Aorta (tissue), 5 donors: Measurements from ENCODE around the gene CRB1. TPM values are rescaled to one million over a fixed set of nuclear protein-coding genes. Genes with fewer than 3 reads are reported as not detected.

Experiments used
- ATAC-seq: fragments of 200-7000 bp; cut with Tn5 transposase; one replicate; pipeline ENCODE4 v1.9.1; 2022; ENCODE audit warnings: moderate library complexity; ENCODE audit not compliant: low FRiP score
- DNase-seq, 2 donors: peaks; one replicate each; pipeline ENCODE4 v3.0.0-alpha.2; 2020
- H3K27ac ChIP-seq, 2 donors: one replicate each; pipeline ENCODE4 v1.5.1; 2013; ENCODE audit warnings: low read length in 2 of 2, mild to moderate bottlenecking in 2 of 2, moderate library complexity in 2 of 2, control low read depth in 1 of 2, inconsistent platforms in 1 of 2, low read depth in 1 of 2
- H3K27me3 ChIP-seq, 2 donors: one replicate each; pipeline ENCODE4 v1.6.1; 2013; ENCODE audit warnings: control low read depth in 1 of 2, low read length in 1 of 2, mild to moderate bottlenecking in 1 of 2, moderate library complexity in 1 of 2; ENCODE audit not compliant: insufficient read depth in 2 of 2, control insufficient read depth in 1 of 2
- H3K36me3 ChIP-seq, 2 donors: one replicate each; pipeline ENCODE4 v1.6.1; 2013; ENCODE audit warnings: control low read depth in 1 of 2, low read length in 1 of 2, mild to moderate bottlenecking in 1 of 2; ENCODE audit not compliant: insufficient read depth in 2 of 2, control insufficient read depth in 1 of 2
- H3K4me1 ChIP-seq, 2 donors: one replicate each; pipeline ENCODE4 v1.6.1; 2013; ENCODE audit warnings: low read length in 2 of 2, control low read depth in 1 of 2, mild to moderate bottlenecking in 1 of 2, moderate library complexity in 1 of 2; ENCODE audit not compliant: insufficient read depth in 2 of 2, control insufficient read depth in 1 of 2
- H3K4me3 ChIP-seq, 2 donors: one replicate each; pipeline ENCODE4 v1.5.1; 2013; ENCODE audit warnings: low read length in 2 of 2, control low read depth in 1 of 2, mild to moderate bottlenecking in 1 of 2
- H3K9me3 ChIP-seq: one replicate; pipeline ENCODE4 v1.6.1; 2013; ENCODE audit warnings: mild to moderate bottlenecking, low read length; ENCODE audit not compliant: control insufficient read depth
- WGBS, 2 donors: extraction: QIAGEN DNeasy Blood & Tissue Kit; methylation state at CpG; one replicate each; pipeline ENCODE4 v1.1.7; 2013; 5-methylcytosine and 5-hydroxymethylcytosine counted together
- intact Hi-C, 2 donors: fragments of 100-400 bp; cut with DNase I; formaldehyde crosslinking; loops; one replicate each; pipeline versions ENCODE4 v1.14.2 to v1.15.0; 2022
- polyA plus RNA-seq, 2 donors: library from polyadenylated mRNA; stranded (reverse); fragments of 200-250 nt; gene quantifications; one replicate each; pipeline ENCODE4 v1.2.3, GENCODE V29; 2013
- total RNA-seq, 2 donors: library from RNA; stranded (reverse); fragmentation: NEBNext Ultra II Directional; extraction: Animal tissue kit (Norgen Biotek cat#: 25700); gene quantifications; one replicate each; pipeline ENCODE4 v1.2.1, GENCODE V29; 2021
- donor health status: healthy with polysubstance abuse.
- donor health status: Bipolar disorder and iron deficiency.
- donor health status: DM: no; HTN: no; CAD: no.
- donor health status: DM: no; HTN: no; CAD: no.
- donor health status: DM: yes; HTN: yes; CAD: no.

CRB1 gene
- total and polyA plus RNA-seq, 4 donors, result under 0.01 to 0.16 (median 0.15) TPM; not detected in 1

DNA sequence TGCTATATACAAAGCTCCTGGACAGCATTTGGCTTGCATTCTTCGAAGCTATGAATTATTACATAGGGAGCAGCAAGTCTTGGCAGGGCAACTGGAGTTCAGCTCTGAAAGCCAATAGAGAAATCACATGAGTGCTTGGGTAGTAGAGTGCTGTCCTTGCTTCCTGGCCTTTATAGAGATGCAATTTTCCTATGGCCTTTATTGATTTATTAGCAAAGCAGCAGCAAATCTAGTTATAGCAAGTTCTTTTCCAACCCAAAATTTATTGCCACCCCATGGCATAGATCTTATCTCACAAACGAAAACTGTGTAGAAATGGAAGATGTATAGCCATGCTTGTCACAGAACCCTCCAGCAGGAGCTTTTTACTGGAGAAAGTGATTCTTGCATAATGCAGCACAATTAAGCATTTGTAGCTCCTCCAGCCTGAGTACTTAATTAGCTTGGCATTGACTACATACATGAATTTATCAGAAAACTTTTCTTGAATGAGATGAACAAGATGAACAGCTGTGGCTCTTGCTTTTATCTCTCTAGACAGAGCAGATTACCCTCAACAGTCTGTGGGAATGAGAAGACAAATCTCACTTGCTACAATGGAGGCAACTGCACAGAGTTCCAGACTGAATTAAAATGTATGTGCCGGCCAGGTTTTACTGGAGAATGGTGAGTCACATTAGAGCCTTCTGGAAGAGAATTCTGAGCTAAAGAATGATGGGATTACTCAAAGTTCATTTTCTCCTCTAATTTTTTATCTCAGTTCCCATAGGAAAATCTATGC lies 170.1 kb downstream of the CRB1 start:
- no peaks in the 10 kb centered on the region for H3K27me3 ChIP-seq
- 31 to 35% methylated on average over 3 of the region's 3 CpGs for WGBS, 2 donors

DNA sequence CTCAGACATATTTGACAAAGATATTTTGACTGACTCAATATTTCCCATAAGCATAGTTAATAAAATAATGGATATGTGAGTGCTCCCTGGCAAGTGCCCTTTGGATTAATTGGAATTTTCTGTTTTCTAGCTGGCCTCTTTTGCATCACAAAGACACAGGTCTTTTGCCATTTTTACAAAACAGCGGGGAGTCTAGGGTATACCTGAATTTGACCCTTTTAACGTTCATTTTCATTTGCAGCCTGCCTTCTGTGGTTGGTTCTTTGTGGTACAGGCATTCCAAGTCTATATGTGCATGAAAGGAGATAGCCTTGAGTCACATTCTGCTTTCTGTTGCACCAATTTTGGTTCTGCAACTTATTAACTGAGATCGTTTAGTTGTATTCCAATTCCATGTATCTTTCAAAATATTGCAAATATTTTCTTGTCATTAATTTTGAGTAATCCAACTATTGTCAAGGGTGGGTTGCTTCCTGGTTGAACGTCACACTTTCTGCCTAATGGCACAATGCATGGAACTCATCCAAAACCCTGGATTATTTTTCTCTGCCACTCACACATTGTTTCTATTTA lies 171.7 kb downstream of the CRB1 start:
- Histone ChIP-seq H3K27me3 (no peaks in the 10 kb centered on the region), H3K4me3 (no peak overlapping the region), H3K4me1 (peaks cover 2 to 13% of the 10 kb centered on the region in 2 donors), H3K27ac (no peak overlapping the region), H3K9me3 (no peaks in the 10 kb centered on the region), H3K36me3 (no peaks in the 10 kb centered on the region)
- whole genome bisulfite sequencing, 2 donors, result 84 to 86% methylated on average over 4 of the region's 4 CpGs
- no peak for DNase-seq
- intact Hi-C loops, result no loop called here
- no peak for ATAC-seq

More for the DNA sequence above, 170.1 kb downstream of the CRB1 start:
- ATAC-seq, result no peak
- DNase-seq, result no peak
- Histone ChIP-seq H3K9me3 (no peaks in the 10 kb centered on the region), H3K36me3 (no peaks in the 10 kb centered on the region), H3K27ac (no peak overlapping the region), H3K4me3 (no peak overlapping the region), H3K4me1 (peaks cover 2 to 13% of the 10 kb centered on the region in 2 donors)
- intact Hi-C loops, result no loop called here

DNA sequence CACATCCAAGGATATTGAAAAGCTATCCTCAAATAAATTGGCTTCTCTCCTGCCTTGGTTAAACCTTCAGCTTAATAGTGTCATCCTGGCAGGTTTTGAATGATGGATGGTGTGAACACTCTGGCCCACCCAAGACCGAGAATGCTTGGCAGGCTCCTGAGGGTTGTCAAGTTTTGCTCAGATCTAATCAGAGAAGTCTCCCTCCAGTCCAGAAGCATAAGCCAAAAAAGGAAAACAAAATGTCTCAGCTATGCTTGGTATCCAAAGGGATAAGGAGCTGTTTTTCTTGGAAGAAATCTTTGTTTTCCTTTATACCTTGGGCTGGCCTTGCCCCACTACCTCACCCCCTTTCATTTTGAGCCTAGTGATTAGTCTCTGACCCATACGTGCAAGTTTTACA lies 172.7 kb downstream of the CRB1 start:
- peaks cover 2 to 13% of the 10 kb centered on the region in 2 donors for H3K4me1 ChIP-seq
- intact Hi-C loops, result no loop called here
- H3K4me3 ChIP-seq, result no peak overlapping the region
- no peaks in the 10 kb centered on the region for H3K27me3 ChIP-seq
- H3K27ac ChIP-seq, result peak overlapping the region in 1 of 2 donors; percentile 40
- no peaks in the 10 kb centered on the region for H3K36me3 ChIP-seq
- WGBS, 2 donors, result 4 to 7% methylated on average over 2 of the region's 2 CpGs
- no peaks in the 10 kb centered on the region for H3K9me3 ChIP-seq
- no peak for DNase-seq
- ATAC-seq, result no peak

DNA sequence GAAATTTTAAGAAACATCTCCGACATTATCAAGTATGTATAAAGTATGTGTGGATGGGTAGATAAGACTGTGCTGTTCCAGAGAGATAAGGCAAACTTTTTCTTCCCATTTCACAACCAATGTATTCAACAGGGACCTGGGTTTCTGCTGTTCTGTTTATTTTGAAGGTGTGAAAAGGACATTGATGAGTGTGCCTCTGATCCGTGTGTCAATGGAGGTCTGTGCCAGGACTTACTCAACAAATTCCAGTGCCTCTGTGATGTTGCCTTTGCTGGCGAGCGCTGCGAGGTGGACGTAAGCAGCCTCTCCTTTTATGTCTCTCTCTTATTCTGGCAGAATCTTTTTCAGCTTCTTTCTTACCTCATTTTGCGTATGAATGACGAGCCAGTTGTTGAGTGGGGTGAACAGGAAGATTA lies 174.0 kb downstream of the CRB1 start:
- Histone ChIP-seq H3K4me3 (no peak overlapping the region), H3K4me1 (peaks cover 2 to 12% of the 10 kb centered on the region in 2 donors), H3K9me3 (no peaks in the 10 kb centered on the region), H3K27me3 (no peaks in the 10 kb centered on the region), H3K36me3 (no peaks in the 10 kb centered on the region), H3K27ac (no peak overlapping the region)
- ATAC-seq, result no peak
- peak; percentile 56 to 78 for DNase-seq
- WGBS, 2 donors, result 36 to 44% methylated on average over 8 of the region's 8 CpGs
- intact Hi-C loops, result no loop called here

DNA sequence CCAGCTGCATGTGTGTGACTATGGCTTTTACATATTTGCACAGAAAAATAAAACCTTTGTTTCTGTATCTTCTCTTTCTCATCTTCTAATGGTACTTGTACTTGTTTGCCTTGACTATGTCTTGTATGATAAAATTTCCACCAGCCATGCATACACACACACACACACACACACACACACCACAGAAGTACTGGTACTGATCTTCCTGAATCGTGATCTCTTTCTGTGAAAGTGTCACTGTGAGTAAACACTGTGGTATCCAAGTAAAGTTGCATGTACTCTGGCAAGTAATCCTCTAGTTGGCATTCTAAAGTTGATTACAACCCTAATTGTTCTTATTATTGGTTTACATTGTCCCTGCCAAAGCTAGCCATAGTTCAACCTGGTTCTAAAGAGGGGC lies 176.7 kb downstream of the CRB1 start:
- Histone ChIP-seq H3K4me3 (no peak overlapping the region), H3K4me1 (peaks cover 0 to 8% of the 10 kb centered on the region in 2 donors), H3K27ac (no peak overlapping the region), H3K36me3 (no peaks in the 10 kb centered on the region), H3K27me3 (no peaks in the 10 kb centered on the region), H3K9me3 (no peaks in the 10 kb centered on the region)
- 55 to 63% methylated on average over 1 of the region's 1 CpG for WGBS, 2 donors
- no peak for ATAC-seq
- DNase-seq, result no peak
- intact Hi-C loops, result no loop called here

DNA sequence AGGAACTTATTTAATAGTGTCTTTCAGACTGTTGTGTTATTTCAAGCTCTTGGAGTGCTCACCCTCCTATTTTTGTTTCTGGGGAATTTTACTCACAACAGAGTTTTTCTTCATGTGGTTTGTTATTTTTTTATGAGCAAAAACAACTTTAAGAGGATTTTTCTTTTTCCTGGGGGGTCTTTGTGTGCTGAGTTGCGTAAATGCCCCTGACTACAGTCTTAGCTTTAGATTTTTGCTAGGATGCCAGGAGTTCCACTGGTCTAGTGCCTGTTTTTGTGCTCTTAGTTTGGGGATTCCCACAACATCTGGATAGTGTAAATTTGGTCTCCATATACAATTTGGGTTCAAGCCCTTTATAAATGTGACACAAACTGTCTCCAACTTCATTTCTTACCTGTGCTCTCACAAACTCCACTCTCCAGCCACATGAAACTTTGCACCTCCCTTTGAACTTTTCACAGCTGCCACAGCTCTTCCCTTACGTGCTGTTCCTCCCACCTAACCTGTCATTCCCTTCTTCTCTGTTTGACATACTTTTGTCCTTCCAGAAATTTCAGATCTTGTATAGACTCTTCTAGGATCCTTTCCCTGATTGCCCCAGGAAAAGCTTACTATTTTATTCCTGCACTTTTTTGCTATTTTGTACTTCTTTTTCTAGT lies 180.2 kb downstream of the CRB1 start:
- DNase-seq, result no peak
- Histone ChIP-seq H3K27me3 (no peaks in the 10 kb centered on the region), H3K9me3 (no peaks in the 10 kb centered on the region), H3K4me3 (no peak overlapping the region), H3K4me1 (no peaks in the 10 kb centered on the region), H3K27ac (no peak overlapping the region), H3K36me3 (no peaks in the 10 kb centered on the region)
- no peak for ATAC-seq
- WGBS, 2 donors, result 55 to 59% methylated on average over 2 of the region's 2 CpGs
- intact Hi-C loops, result no loop called here

DNA sequence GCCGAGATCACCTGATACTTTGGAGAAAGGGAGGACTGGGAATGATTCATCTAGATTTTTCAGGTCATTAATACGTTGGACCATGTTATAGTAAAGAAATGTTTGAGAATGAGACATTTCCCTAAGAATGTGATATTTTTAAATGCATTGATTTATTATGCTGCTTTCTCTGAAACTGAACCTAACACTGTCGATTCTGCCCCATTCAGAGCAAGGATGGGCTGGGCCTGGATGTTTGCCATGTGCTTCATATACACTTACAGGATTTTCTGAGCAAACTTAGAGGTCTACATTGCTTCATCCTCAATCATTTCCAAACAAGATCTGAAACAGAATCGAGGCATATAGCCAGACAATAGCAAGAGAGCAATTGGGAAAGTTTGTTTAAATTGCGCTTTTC lies 183.3 kb downstream of the CRB1 start:
- no peaks in the 10 kb centered on the region for H3K4me1 ChIP-seq
- DNase-seq (no peak), ATAC-seq (no peak)
- WGBS, 2 donors, result 65 to 70% methylated on average over 5 of the region's 5 CpGs
- no peak overlapping the region for H3K27ac ChIP-seq
- no peaks in the 10 kb centered on the region for H3K27me3 ChIP-seq
- no peaks in the 10 kb centered on the region for H3K36me3 ChIP-seq
- no peak overlapping the region for H3K4me3 ChIP-seq
- H3K9me3 ChIP-seq, result no peaks in the 10 kb centered on the region
- intact Hi-C loops, result no loop called here

DNA sequence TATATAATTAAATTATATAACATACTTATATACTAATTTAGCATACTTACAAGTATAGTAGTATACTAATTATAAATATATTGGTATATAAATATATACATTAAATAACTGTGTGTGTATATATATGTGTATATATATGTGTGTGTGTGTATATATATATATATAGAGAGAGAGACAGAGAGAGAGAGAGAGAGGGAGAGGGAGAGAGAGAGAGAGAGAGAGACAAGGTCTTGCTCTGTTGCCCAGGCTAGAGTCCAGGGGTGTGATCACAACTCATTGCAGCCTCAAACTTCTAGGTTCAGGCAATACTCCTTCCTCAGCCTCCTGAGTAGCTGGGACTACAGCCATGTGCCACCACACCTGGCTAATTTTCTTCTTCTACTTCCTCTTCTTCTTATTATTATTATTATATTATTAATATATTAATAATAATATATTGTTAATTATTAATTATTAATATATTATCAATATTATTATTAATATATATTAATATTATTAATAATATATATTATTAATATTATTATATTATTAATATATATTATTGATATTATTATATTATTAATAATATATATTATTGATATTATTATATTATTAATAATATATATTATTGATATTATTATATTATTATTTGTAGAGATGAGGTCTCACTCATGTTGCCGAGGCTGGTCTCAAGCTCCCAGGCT lies 185.5 kb downstream of the CRB1 start:
- WGBS, 2 donors, result 96 to 100% methylated on average over 1 of the region's 1 CpG
- Histone ChIP-seq H3K36me3 (no peaks in the 10 kb centered on the region), H3K4me3 (no peak overlapping the region), H3K4me1 (no peaks in the 10 kb centered on the region), H3K9me3 (no peaks in the 10 kb centered on the region), H3K27ac (no peak overlapping the region), H3K27me3 (no peaks in the 10 kb centered on the region)
- DNase-seq (no peak), ATAC-seq (no peak)
- intact Hi-C loops, result no loop called here
